ENCODE results near the gene GID8. TPM values are rescaled to one million over a fixed set of nuclear protein-coding genes. Genes with fewer than 3 reads are reported as not detected.

Gene GID8
- total RNA-seq, 1 donor from 2014 or later: 29.7 TPM

GRCh38 chr20:62984666-62985443, 46.9 kb downstream of the GID8 start:
- no peaks in the 10 kb centered on the region for H3K9me3 Mint-ChIP-seq (ENCODE audit: low read depth)
- H3K27ac Mint-ChIP-seq (ENCODE audit: unreplicated experiment): no peak overlapping the region
- peaks cover 46% of the 10 kb centered on the region for H3K27me3 Mint-ChIP-seq (ENCODE audit: low read depth)
- no peak for TF ChIP-seq CTCF (IDR thresholded peaks at IDR 0.05)
- no peaks in the 10 kb centered on the region for H3K36me3 Mint-ChIP-seq (ENCODE audit: low read depth)
- no peaks in the 10 kb centered on the region for H3K4me1 Mint-ChIP-seq (ENCODE audit: low read depth)
- no peak overlapping the region for H3K4me3 Mint-ChIP-seq (ENCODE audit: unreplicated experiment)
- no peak for DNase-seq (ENCODE audit: low spot score)

GRCh38 chr20:62985444-62985778, 47.5 kb downstream of the GID8 start:
- Mint-ChIP-seq H3K27me3 (ENCODE audit: low read depth) (peaks cover 41% of the 10 kb centered on the region), H3K9me3 (ENCODE audit: low read depth) (no peaks in the 10 kb centered on the region), H3K36me3 (ENCODE audit: low read depth) (no peaks in the 10 kb centered on the region), H3K4me1 (ENCODE audit: low read depth) (no peaks in the 10 kb centered on the region), H3K4me3 (ENCODE audit: unreplicated experiment) (no peak overlapping the region), H3K27ac (ENCODE audit: unreplicated experiment) (no peak overlapping the region)
- DNase-seq (ENCODE audit: low spot score): no peak
- TF ChIP-seq CTCF (IDR thresholded peaks at IDR 0.05): no peak

- DNase-seq (ENCODE audit: low spot score): no peak
- H3K9me3 Mint-ChIP-seq (ENCODE audit: low read depth): no peaks in the 10 kb centered on the region
- H3K27me3 Mint-ChIP-seq (ENCODE audit: low read depth): peaks cover 43% of the 10 kb centered on the region
- no peak overlapping the region for H3K27ac Mint-ChIP-seq (ENCODE audit: unreplicated experiment)
- no peak overlapping the region for H3K4me3 Mint-ChIP-seq (ENCODE audit: unreplicated experiment)
- no peaks in the 10 kb centered on the region for H3K36me3 Mint-ChIP-seq (ENCODE audit: low read depth)
- TF ChIP-seq CTCF (IDR thresholded peaks at IDR 0.05): no peak
- no peaks in the 10 kb centered on the region for H3K4me1 Mint-ChIP-seq (ENCODE audit: low read depth)
Observed at GRCh38 chr20:62986257-62986800, 48.4 kb downstream of the GID8 start.

GRCh38 chr20:62987114-62987513, 49.2 kb downstream of the GID8 start:
- TF ChIP-seq CTCF (IDR thresholded peaks at IDR 0.05): no peak
- no peak for DNase-seq (ENCODE audit: low spot score)
- Mint-ChIP-seq H3K27me3 (ENCODE audit: low read depth) (peaks cover 43% of the 10 kb centered on the region), H3K27ac (ENCODE audit: unreplicated experiment) (no peak overlapping the region), H3K36me3 (ENCODE audit: low read depth) (no peaks in the 10 kb centered on the region), H3K4me3 (ENCODE audit: unreplicated experiment) (no peak overlapping the region), H3K9me3 (ENCODE audit: low read depth) (no peaks in the 10 kb centered on the region), H3K4me1 (ENCODE audit: low read depth) (no peaks in the 10 kb centered on the region)

GRCh38 chr20:62989201-62989601, 51.3 kb downstream of the GID8 start:
- no peak for DNase-seq (ENCODE audit: low spot score)
- TF ChIP-seq CTCF (IDR thresholded peaks at IDR 0.05): no peak
- Mint-ChIP-seq H3K9me3 (ENCODE audit: low read depth) (no peaks in the 10 kb centered on the region), H3K4me1 (ENCODE audit: low read depth) (no peaks in the 10 kb centered on the region), H3K4me3 (ENCODE audit: unreplicated experiment) (no peak overlapping the region), H3K27ac (ENCODE audit: unreplicated experiment) (no peak overlapping the region), H3K36me3 (ENCODE audit: low read depth) (no peaks in the 10 kb centered on the region), H3K27me3 (ENCODE audit: low read depth) (peaks cover 40% of the 10 kb centered on the region)

Data from chondrocyte (in vitro differentiated cells).